SK-N-SH treated with all-trans-retinoic acid at 6 μM for 48 hours (cell line): ENCODE data around the gene HSF4.

Source experiments
- ARNTL ChIP-seq: fragments of 450-650 bp; formaldehyde crosslinking; IDR thresholded peaks from 2 replicates; pipeline ENCODE4 v1.5.0; 2020; ENCODE audit warnings: low read depth, mild to moderate bottlenecking, moderate library complexity, borderline replicate concordance
- CSDC2 ChIP-seq: fragments of 250-450 bp; sonication (Bioruptor Pico); IDR thresholded peaks from 2 replicates; pipeline ENCODE4 v1.5.0; 2020; ENCODE audit warnings: mild to moderate bottlenecking, moderate library complexity
- ESRRG ChIP-seq: fragments of 250-450 bp; sonication (Bioruptor Pico); IDR thresholded peaks from 2 replicates; pipeline ENCODE4 v1.6.1; 2021; ENCODE audit warnings: mild to moderate bottlenecking
- OSR1 ChIP-seq: fragments of 250-450 bp; sonication (Bioruptor Pico); IDR thresholded peaks from 2 replicates; pipeline ENCODE4 v1.8.0; 2022; ENCODE audit warnings: moderate library complexity, mild to moderate bottlenecking, inconsistent platforms
- PPARA ChIP-seq: fragments of 250-450 bp; sonication (Bioruptor Pico); IDR thresholded peaks from 2 replicates; pipeline ENCODE4 v1.5.0; 2020; ENCODE audit warnings: mild to moderate bottlenecking, borderline replicate concordance
- RARB ChIP-seq: fragments of 250-450 bp; sonication (Bioruptor Pico); IDR thresholded peaks from 2 replicates; pipeline ENCODE4 v1.8.0; 2021; ENCODE audit warnings: mild to moderate bottlenecking, moderate library complexity
- TCF4 ChIP-seq: fragments of 250-450 bp; sonication (Bioruptor Pico); IDR thresholded peaks from 2 replicates; pipeline ENCODE4 v1.8.0; 2021; ENCODE audit warnings: mild to moderate bottlenecking, moderate library complexity, borderline replicate concordance
- ZC3H10 ChIP-seq: fragments of 250-450 bp; sonication (Bioruptor Pico); IDR thresholded peaks from 2 replicates; pipeline ENCODE4 v1.5.1; 2021; ENCODE audit warnings: mild to moderate bottlenecking, moderate library complexity
- ZFP3 ChIP-seq: fragments of 250-450 bp; sonication (Bioruptor Pico); IDR thresholded peaks from 2 replicates; pipeline ENCODE4 v1.5.0; 2020; ENCODE audit warnings: mild to moderate bottlenecking, moderate library complexity
- ZFP30 ChIP-seq: fragments of 450-650 bp; formaldehyde crosslinking; IDR thresholded peaks from 2 replicates; pipeline ENCODE4 v1.5.0; 2022; ENCODE audit warnings: mild to moderate bottlenecking, moderate library complexity
- ZNF565 ChIP-seq: fragments of 450-650 bp; formaldehyde crosslinking; conservative IDR thresholded peaks from 2 replicates; pipeline ENCODE4 v1.5.0; 2020; ENCODE audit warnings: low read depth, mild to moderate bottlenecking, moderate library complexity
- ZNF70 ChIP-seq: fragments of 450-650 bp; formaldehyde crosslinking; IDR thresholded peaks from 2 replicates; pipeline ENCODE4 v1.5.0; 2020; ENCODE audit warnings: mild to moderate bottlenecking, moderate library complexity
- TF ChIP-seq, protein P1 (sequence below): fragments of 250-450 bp; sonication (Bioruptor Pico); IDR thresholded peaks from 2 replicates; pipeline ENCODE4 v1.8.0; 2020; ENCODE audit warnings: mild to moderate bottlenecking, moderate library complexity, borderline replicate concordance
- TF ChIP-seq, protein P2 (sequence below): fragments of 250-450 bp; sonication (Bioruptor Pico); IDR thresholded peaks from 2 replicates; pipeline ENCODE4 v1.8.0; 2021; ENCODE audit warnings: low read depth, mild to moderate bottlenecking, moderate library complexity, borderline replicate concordance

DNA sequence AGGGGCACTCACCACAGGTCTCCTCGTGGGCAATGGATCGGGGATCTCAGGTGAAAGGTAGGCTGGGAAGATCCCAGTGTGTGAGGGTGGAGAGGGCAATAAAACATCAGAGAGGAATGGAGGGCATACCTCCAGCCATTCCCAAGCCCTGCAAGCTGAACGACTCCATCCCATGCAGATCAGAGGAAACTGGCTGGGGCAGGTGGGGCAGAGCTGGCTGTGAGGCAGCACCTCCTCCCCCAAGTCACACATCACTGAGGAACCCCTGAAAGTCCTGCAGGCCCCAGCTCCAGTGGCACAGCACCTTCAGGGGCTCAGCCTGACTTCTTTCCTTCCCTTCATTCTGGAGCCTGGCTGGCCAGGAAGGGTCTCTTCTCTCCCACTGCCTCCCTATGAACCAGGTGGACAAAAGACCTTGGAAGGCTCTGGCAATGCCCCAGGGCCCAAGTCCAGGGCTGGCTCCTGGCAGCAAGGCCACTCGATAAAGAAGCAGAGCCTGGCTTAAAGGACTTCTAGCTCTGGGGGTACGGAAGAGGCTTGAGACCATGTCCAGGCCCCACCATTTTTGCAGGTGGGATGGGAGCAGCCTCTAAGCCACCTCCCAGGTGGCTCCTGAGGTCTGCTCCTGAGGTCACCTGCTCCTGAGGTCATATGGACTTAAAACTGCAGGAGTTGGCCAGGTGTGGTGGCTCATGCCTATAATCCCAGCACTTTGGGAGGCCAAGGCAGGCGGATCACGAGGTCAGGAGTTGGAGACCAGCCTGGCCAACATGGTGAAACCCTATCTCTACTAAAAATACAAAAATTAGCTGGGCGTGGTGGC is 48.9 kb downstream of the HSF4 start:
- TF ChIP-seq, protein P1, sequence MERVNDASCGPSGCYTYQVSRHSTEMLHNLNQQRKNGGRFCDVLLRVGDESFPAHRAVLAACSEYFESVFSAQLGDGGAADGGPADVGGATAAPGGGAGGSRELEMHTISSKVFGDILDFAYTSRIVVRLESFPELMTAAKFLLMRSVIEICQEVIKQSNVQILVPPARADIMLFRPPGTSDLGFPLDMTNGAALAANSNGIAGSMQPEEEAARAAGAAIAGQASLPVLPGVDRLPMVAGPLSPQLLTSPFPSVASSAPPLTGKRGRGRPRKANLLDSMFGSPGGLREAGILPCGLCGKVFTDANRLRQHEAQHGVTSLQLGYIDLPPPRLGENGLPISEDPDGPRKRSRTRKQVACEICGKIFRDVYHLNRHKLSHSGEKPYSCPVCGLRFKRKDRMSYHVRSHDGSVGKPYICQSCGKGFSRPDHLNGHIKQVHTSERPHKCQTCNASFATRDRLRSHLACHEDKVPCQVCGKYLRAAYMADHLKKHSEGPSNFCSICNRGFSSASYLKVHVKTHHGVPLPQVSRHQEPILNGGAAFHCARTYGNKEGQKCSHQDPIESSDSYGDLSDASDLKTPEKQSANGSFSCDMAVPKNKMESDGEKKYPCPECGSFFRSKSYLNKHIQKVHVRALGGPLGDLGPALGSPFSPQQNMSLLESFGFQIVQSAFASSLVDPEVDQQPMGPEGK (CRISPR knock-in tag): no peak
- TF ChIP-seq OSR1 (CRISPR knock-in tag) (no peak), ARNTL (no peak), ZFP30 (CRISPR knock-in tag) (no peak), ZNF70 (no peak), PPARA (no peak), RARB (no peak), ZFP3 (no peak), ZNF565 (no peak), CSDC2 (CRISPR knock-in tag) (no peak), ZC3H10 (no peak), ESRRG (CRISPR knock-in tag) (no peak), TCF4 (no peak)
- TF ChIP-seq, protein P2, sequence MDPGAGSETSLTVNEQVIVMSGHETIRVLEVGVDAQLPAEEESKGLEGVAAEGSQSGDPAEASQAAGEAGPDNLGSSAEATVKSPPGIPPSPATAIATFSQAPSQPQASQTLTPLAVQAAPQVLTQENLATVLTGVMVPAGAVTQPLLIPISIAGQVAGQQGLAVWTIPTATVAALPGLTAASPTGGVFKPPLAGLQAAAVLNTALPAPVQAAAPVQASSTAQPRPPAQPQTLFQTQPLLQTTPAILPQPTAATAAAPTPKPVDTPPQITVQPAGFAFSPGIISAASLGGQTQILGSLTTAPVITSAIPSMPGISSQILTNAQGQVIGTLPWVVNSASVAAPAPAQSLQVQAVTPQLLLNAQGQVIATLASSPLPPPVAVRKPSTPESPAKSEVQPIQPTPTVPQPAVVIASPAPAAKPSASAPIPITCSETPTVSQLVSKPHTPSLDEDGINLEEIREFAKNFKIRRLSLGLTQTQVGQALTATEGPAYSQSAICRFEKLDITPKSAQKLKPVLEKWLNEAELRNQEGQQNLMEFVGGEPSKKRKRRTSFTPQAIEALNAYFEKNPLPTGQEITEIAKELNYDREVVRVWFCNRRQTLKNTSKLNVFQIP (CRISPR knock-in tag): no peak
